IPS DF 4.7 (cell line): Measurements from ENCODE around the gene GPRC6A.

Experiments used
- DNase-seq: peaks from one replicate; pipeline ENCODE4 v3.0.0-alpha.2; 2013; ENCODE audit warnings: low spot score; ENCODE audit errors: extremely low read depth

The GPRC6A gene

GRCh38 chr6:116793224-116793623 lies 35.7 kb downstream of the GPRC6A start:
- no peak for DNase-seq

- DNase-seq, result no peak
These were observed 45.0 kb downstream of the GPRC6A start for GRCh38 chr6:116783852-116784251.

- no peak for DNase-seq
These were observed 49.2 kb downstream of the GPRC6A start for GRCh38 chr6:116779573-116780164.

- DNase-seq, result no peak
These were observed 55.0 kb downstream of the GPRC6A start for GRCh38 chr6:116773886-116774285.

GRCh38 chr6:116772450-116772849 lies 56.4 kb downstream of the GPRC6A start:
- DNase-seq, result no peak

- DNase-seq, result no peak
These were observed 61.2 kb downstream of the GPRC6A start for GRCh38 chr6:116767715-116768114.

- DNase-seq, result no peak
These were observed 62.2 kb downstream of the GPRC6A start for GRCh38 chr6:116766506-116767176.

- DNase-seq, result no peak
These were observed 63.7 kb downstream of the GPRC6A start, which contains the start of gene FAM162B for GRCh38 chr6:116764961-116765841. FAM162B (minus strand) TSS chr6:116765719; CDS start chr6:116765576, 143 bp downstream.

- no peak for DNase-seq
These were observed 64.3 kb downstream of the GPRC6A start for GRCh38 chr6:116764629-116764960.

- no peak for DNase-seq
These were observed 64.8 kb downstream of the GPRC6A start for GRCh38 chr6:116763906-116764628.

- DNase-seq, result no peak
These were observed 65.8 kb downstream of the GPRC6A start for GRCh38 chr6:116763048-116763447.

GRCh38 chr6:116762235-116762634 lies 66.6 kb downstream of the GPRC6A start:
- DNase-seq, result no peak

GRCh38 chr6:116761779-116762178 lies 67.1 kb downstream of the GPRC6A start:
- no peak for DNase-seq

GRCh38 chr6:116745176-116745575 lies 83.7 kb downstream of the GPRC6A start:
- no peak for DNase-seq
